ENCODE data around the gene MYO5B.

DNA sequence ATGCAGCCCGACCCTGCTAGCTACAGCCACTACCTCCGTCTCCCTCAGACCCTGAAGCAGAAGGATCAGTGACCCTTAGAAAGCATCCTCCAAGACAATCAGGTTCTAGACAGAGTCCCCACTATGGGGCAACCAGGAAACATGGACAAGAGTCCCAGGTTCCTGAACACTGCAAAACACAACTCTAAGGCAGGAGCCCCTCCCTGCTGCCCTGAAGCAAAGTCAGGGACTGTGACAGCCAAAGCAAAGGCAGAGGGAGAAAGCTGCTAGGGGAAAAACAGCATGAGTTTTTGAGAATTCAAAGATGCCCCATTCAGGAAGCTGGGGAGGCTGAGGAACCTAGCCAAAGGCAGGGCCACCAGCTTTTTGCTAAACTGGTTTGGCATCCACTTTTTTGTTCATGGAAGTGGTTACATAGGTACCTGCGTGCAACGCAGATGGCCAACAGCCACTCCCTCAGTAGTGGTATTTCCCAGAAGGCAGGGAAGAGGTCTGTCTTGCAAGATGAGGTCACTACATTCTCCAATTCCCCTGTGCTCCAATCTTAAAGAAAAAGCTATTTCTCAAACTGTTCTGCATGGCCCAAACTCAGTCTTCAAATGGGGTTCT lies 33.2 kb downstream of the MYO5B start:
- TF ChIP-seq CTCF (optimal IDR thresholded peaks at IDR 0.05 in 1 of 3, IDR thresholded peaks at IDR 0.05 in 1 of 3, conservative IDR thresholded peaks at IDR 0.05 in 1 of 3; ENCODE audit: extremely low read depth in 1 of 3, insufficient read depth in 2 of 3, low read length in 3 of 3): no peak
- TF ChIP-seq EZH2 (IDR thresholded peaks at IDR 0.05; ENCODE audit: low read length): no peak

Data from keratinocyte (primary cell).